Measurements from ENCODE around the gene KDM7A.

GRCh38 chr7:140054751-140055150 lies 122.0 kb downstream of the KDM7A start:
- TF ChIP-seq CTCF (IDR thresholded peaks at IDR 0.05) (no peak), POLR2A (IDR thresholded peaks at IDR 0.05) (no peak)
